Measurements from ENCODE around the gene ASCL4. TPM values are rescaled to one million over a fixed set of nuclear protein-coding genes. Genes with fewer than 3 reads are reported as not detected.

Gene ASCL4
- total and polyA plus RNA-seq, 2 experiments from 2014 or later = not detected

- TF ChIP-seq REST (IDR thresholded peaks at IDR 0.05; ENCODE audit: unreplicated experiment) (peak; percentile 76), EZH2phosphoT487 (IDR thresholded peaks at IDR 0.05; ENCODE audit: unreplicated experiment) (peak; percentile 45)
Measured at GRCh38 chr12:107775093-107775721, 703 bp downstream of the ASCL4 start (continued).

GRCh38 chr12:107776171-107776570 lies 1.7 kb downstream of the ASCL4 start:
- Mint-ChIP-seq H3K4me3 (peak overlapping the region; percentile 65; the same call in 2 of the 3 replicates), H3K4me1 (peaks cover 9% of the 10 kb centered on the region; the same call in 2 of the 3 replicates), H3K27ac (no peak overlapping the region), H3K9me3 (no peaks in the 10 kb centered on the region), H3K27me3 (ENCODE audit: insufficient read depth, low read depth, poor library complexity) (peaks cover 44% of the 10 kb centered on the region), H3K36me3 (ENCODE audit: low read depth) (no peaks in the 10 kb centered on the region)
- 0 out of 2 replicates have a peak, but pooled peaks cover 5% of the 10 kb centered on the region for H3F3A ChIP-seq (replicated peaks; ENCODE audit: low read depth)
- DNase-seq (ENCODE audit: low spot score) (no peak), ATAC-seq (no peak)
- no peaks in the 10 kb centered on the region for H3K79me2 ChIP-seq (replicated peaks; ENCODE audit: insufficient read depth)
- no peak for TF ChIP-seq ZNF331 (CRISPR knock-in tag; IDR thresholded peaks at IDR 0.05; ENCODE audit: low read depth)
- TF ChIP-seq JUNB (IDR thresholded peaks at IDR 0.05; ENCODE audit: unreplicated experiment) = no peak
- TF ChIP-seq REST (IDR thresholded peaks at IDR 0.05; ENCODE audit: unreplicated experiment) = no peak
- TF ChIP-seq NANOG (IDR thresholded peaks at IDR 0.05; ENCODE audit: borderline replicate concordance) = no peak
- no peak for TF ChIP-seq ZNF114 (CRISPR knock-in tag; IDR thresholded peaks at IDR 0.05)
- TF ChIP-seq EZH2 (IDR thresholded peaks at IDR 0.05; ENCODE audit: low read depth, unreplicated experiment) = no peak
- H3K4me3 ChIP-seq = peak overlapping the region; percentile 71
- no peak overlapping the region; the same call in 1 of the 2 replicates for H2AFZ ChIP-seq
- peak overlapping the region; percentile 86 for H3K4me2 ChIP-seq
- H3K27me3 ChIP-seq (ENCODE audit: insufficient read depth) = peaks cover 75% of the 10 kb centered on the region
- no peaks in the 10 kb centered on the region; the same call in 1 of the 2 replicates for H4K20me1 ChIP-seq (replicated peaks; ENCODE audit: insufficient read depth)
- H3K9me2 ChIP-seq (ENCODE audit: insufficient read depth) = no peaks in the 10 kb centered on the region
- H3K4me1 ChIP-seq (ENCODE audit: insufficient read depth) = no peaks in the 10 kb centered on the region
- no peak overlapping the region for H3K27ac ChIP-seq (ENCODE audit: low read depth)
- H3K36me3 ChIP-seq (ENCODE audit: insufficient read depth) = no peaks in the 10 kb centered on the region
